ENCODE results near the gene RFTN1.

Gene RFTN1

GRCh38 chr3:16513141-16514020 is at the start of gene RFTN1:
Gene RFTN1, minus strand, starts transcription at chr3:16513699. Its CDS starts 19,830 bp downstream, at chr3:16493869.
- in situ Hi-C loops (cut with HindIII; ENCODE audit: low sequenced_read_pairs): no loop called here

GRCh38 chr3:16559653-16560365 is 46.3 kb upstream of the RFTN1 start:
- in situ Hi-C loops (cut with HindIII; ENCODE audit: low sequenced_read_pairs): no loop called here

GRCh38 chr3:16554126-16554525 is 40.6 kb upstream of the RFTN1 start:
- in situ Hi-C loops (cut with HindIII; ENCODE audit: low sequenced_read_pairs): loop anchor here (5.0 kb wide), 1 partner anchor 262 kb away; no protein-coding TSS in a partner anchor

GRCh38 chr3:16552757-16553156 is 39.3 kb upstream of the RFTN1 start:
- in situ Hi-C loops (cut with HindIII; ENCODE audit: low sequenced_read_pairs): loop anchor here (5.0 kb wide), 1 partner anchor 260 kb away; no protein-coding TSS in a partner anchor

- in situ Hi-C loops (cut with HindIII; ENCODE audit: low sequenced_read_pairs): loop anchor here (5.0 kb wide), 1 partner anchor 259 kb away; no protein-coding TSS in a partner anchor
Measured at GRCh38 chr3:16551342-16551976, 38.0 kb upstream of the RFTN1 start.

GRCh38 chr3:16550676-16551341 is 37.3 kb upstream of the RFTN1 start:
- in situ Hi-C loops (cut with HindIII; ENCODE audit: low sequenced_read_pairs): loop anchor here (5.0 kb wide), 1 partner anchor 259 kb away; no protein-coding TSS in a partner anchor

GRCh38 chr3:16550305-16550675 is 36.8 kb upstream of the RFTN1 start:
- in situ Hi-C loops (cut with HindIII; ENCODE audit: low sequenced_read_pairs): loop anchor here (5.0 kb wide), 1 partner anchor 258 kb away; no protein-coding TSS in a partner anchor

- in situ Hi-C loops (cut with HindIII; ENCODE audit: low sequenced_read_pairs): loop anchor here (25.0 kb wide), 1 partner anchor 711 kb away; no protein-coding TSS in a partner anchor
Measured at GRCh38 chr3:16548721-16549120, 35.2 kb upstream of the RFTN1 start.

- in situ Hi-C loops (cut with HindIII; ENCODE audit: low sequenced_read_pairs): loop anchor here (25.0 kb wide), 1 partner anchor 710 kb away; no protein-coding TSS in a partner anchor
Measured at GRCh38 chr3:16547561-16548357, 34.3 kb upstream of the RFTN1 start.

- in situ Hi-C loops (cut with HindIII; ENCODE audit: low sequenced_read_pairs): loop anchor here (25.0 kb wide), 1 partner anchor 709 kb away; no protein-coding TSS in a partner anchor
Measured at GRCh38 chr3:16546186-16547010, 32.9 kb upstream of the RFTN1 start.

- in situ Hi-C loops (cut with HindIII; ENCODE audit: low sequenced_read_pairs): loop anchor here (25.0 kb wide), 1 partner anchor 708 kb away; no protein-coding TSS in a partner anchor
Measured at GRCh38 chr3:16545413-16546185, 32.1 kb upstream of the RFTN1 start.

- in situ Hi-C loops (cut with HindIII; ENCODE audit: low sequenced_read_pairs): loop anchor here (5.0 to 25.0 kb wide), 2 partner anchors 101 to 706 kb away; no protein-coding TSS in a partner anchor
Measured at GRCh38 chr3:16543242-16543864, 29.9 kb upstream of the RFTN1 start.

GRCh38 chr3:16538507-16538906 is 25.0 kb upstream of the RFTN1 start:
- in situ Hi-C loops (cut with HindIII; ENCODE audit: low sequenced_read_pairs): loop anchor here (25.0 kb wide), 1 partner anchor 701 kb away; no protein-coding TSS in a partner anchor

- in situ Hi-C loops (cut with HindIII; ENCODE audit: low sequenced_read_pairs): loop anchor here (25.0 kb wide), 1 partner anchor 700 kb away; no protein-coding TSS in a partner anchor
Measured at GRCh38 chr3:16536996-16537395, 23.5 kb upstream of the RFTN1 start.

GRCh38 chr3:16536344-16536663 is 22.8 kb upstream of the RFTN1 start:
- in situ Hi-C loops (cut with HindIII; ENCODE audit: low sequenced_read_pairs): loop anchor here (25.0 kb wide), 1 partner anchor 699 kb away; no protein-coding TSS in a partner anchor

- in situ Hi-C loops (cut with HindIII; ENCODE audit: low sequenced_read_pairs): loop anchor here (25.0 kb wide), 1 partner anchor 697 kb away; no protein-coding TSS in a partner anchor
Measured at GRCh38 chr3:16534640-16535262, 21.3 kb upstream of the RFTN1 start.

Data from endothelial cell of hepatic sinusoid (primary cell).